Cardiac fibroblast (primary cell): ENCODE results near the gene LDB3.

Experiments used
- DNase-seq, 2 donors: peaks; one replicate each; pipeline versions ENCODE4 v3.0.0 to v3.0.0-alpha.2; 2010; ENCODE audit warnings: low read depth in 2 of 2
- H3K4me3 ChIP-seq, 2 donors: replicated peaks in 1 of 2; 1 replicate in 1 of 2; 2 replicates in 1 of 2; pipeline ENCODE4 v1.5.1; 2011; ENCODE audit warnings: low read depth in 2 of 2, low read length in 2 of 2, mild to moderate bottlenecking in 2 of 2, moderate library complexity in 1 of 2
- TF ChIP-seq, protein P1 (sequence below): IDR thresholded peaks from one replicate; pipeline ENCODE4 v1.5.1; 2011; ENCODE audit warnings: low read depth, mild to moderate bottlenecking, low read length, inconsistent platforms

LDB3 gene

DNA sequence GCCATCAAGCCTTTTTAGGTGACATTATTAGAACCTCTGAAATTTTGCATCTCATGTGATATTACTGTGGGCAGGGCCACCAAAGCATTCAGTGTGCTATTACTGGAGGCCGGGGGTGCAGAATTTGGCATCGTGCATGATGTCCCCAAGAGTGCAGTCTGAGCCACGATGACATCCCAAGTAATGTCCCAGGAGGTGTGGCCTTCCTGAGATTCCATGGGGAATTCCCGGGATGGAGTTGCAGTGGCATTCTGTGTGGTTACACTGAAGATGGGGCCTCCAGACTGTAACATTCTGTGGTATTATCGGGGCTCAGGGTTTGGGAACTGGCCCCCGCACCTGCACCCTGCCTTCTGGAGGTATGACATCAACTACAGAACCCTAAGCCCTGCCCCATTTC is 9.1 kb downstream of the LDB3 start:
- TF ChIP-seq, protein P1, sequence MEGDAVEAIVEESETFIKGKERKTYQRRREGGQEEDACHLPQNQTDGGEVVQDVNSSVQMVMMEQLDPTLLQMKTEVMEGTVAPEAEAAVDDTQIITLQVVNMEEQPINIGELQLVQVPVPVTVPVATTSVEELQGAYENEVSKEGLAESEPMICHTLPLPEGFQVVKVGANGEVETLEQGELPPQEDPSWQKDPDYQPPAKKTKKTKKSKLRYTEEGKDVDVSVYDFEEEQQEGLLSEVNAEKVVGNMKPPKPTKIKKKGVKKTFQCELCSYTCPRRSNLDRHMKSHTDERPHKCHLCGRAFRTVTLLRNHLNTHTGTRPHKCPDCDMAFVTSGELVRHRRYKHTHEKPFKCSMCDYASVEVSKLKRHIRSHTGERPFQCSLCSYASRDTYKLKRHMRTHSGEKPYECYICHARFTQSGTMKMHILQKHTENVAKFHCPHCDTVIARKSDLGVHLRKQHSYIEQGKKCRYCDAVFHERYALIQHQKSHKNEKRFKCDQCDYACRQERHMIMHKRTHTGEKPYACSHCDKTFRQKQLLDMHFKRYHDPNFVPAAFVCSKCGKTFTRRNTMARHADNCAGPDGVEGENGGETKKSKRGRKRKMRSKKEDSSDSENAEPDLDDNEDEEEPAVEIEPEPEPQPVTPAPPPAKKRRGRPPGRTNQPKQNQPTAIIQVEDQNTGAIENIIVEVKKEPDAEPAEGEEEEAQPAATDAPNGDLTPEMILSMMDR, result no peak
- DNase-seq, result no peak
- H3K4me3 ChIP-seq, result no peak overlapping the region

DNA sequence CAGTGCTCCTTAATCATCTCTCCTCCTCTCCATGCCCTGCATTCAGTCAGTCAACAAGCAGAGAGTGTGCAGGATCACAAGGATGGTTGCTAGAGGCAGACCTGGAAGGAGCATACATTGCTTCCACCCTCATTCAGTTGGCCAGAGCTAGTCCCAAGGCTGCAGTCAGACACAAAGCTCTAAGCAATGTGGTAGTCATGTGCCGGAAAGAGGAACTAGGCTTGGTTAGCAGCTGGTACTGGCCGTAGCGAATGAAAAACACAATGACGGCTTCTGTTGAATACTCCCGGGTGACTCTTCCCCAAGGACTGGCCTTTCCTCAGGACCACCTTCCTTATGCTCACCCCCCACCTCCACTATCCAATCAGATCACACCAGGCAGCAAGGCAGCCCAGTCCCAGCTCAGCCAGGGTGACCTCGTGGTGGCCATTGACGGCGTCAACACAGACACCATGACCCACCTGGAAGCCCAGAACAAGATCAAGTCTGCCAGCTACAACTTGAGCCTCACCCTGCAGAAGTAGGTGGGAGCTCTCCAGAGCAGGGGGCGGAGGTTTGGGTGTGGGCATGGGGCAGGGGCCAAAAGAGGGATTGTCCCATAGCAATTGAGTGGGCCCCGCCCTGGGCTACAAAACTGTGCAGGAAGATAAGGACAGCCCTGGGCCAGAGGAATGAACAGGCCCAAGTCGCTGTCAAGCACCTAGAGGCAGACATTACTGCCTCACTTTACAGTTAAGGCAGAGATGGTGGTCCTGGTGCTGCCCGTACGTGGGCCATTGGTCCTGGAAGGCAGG is 10.9 kb downstream of the LDB3 start:
- no peak for DNase-seq
- H3K4me3 ChIP-seq, result no peak overlapping the region
- TF ChIP-seq, protein P1, result no peak

DNA sequence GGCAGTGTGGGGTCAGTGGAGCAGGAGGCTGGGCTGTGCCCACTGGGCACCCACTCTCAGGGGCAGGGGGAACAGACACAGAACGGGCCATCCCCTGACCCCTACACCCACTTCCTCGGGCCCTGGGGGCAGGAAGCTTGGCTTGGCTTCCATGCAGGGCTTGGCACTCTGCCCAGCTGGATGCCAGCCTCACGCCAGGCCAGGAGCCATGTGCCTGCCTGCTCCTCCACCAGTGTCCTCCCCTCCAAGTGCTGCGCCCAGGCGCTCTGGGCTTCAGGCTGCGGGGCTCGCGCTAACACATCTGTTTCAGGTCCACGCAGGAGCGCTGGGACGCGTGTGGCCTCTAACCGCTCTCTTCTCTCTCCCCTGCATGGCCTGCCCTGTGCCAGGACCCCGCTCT is 12.7 kb downstream of the LDB3 start:
- no peak overlapping the region for H3K4me3 ChIP-seq
- no peak for DNase-seq
- TF ChIP-seq, protein P1, result no peak

DNA sequence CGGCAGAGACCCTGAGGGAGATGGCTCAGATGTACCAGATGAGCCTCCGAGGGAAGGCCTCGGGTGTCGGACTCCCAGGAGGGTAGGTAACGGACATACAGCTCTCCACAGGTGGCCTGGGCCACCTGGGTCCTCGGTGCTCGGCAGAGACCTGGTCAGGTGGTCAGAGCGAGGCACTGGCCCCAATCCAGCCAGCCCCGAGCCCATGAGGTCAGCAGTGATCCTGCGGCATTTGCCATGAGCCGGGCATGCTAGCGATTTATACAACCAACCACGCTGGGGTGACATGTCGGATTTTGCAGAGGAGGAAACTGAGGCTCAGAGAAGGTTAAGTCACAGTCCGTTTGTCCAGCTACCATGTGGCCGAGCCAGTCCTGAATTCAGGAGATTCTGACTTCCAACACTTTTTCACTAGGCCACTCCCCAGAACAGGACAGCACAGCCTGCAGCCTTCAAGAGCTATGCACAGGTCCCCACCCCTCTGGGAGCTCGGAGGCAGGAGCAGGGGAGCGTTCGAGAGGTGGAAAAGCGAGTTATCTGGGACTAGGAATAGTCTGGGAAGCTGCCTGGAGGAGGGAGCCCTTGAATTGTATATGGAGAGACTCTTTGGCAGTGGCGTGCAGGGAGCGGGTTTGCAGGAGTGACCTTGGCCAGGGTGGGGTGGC is 13.5 kb downstream of the LDB3 start:
- TF ChIP-seq, protein P1, result no peak
- no peak for DNase-seq
- no peak overlapping the region for H3K4me3 ChIP-seq

DNA sequence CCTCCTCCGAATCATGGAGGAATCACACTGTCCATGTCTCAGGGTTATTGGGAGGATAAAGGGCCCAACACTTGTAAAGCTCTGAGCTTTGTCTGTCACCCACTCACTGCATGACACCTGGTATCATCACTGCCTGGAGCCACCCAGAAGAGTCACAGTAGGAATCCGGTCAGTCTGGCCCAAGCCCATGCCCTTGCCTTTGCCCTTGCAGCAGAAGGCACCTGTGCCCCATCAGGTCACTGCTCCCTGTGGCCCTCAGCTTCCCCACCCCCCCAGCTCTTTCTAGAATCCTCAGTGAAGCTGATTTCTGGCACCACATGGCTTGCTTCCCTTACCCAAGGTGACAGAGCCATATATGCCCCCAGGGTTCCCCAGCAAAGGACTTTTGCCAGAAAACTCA is 14.4 kb downstream of the LDB3 start:
- TF ChIP-seq, protein P1, result no peak
- no peak overlapping the region for H3K4me3 ChIP-seq
- DNase-seq, result no peak

DNA sequence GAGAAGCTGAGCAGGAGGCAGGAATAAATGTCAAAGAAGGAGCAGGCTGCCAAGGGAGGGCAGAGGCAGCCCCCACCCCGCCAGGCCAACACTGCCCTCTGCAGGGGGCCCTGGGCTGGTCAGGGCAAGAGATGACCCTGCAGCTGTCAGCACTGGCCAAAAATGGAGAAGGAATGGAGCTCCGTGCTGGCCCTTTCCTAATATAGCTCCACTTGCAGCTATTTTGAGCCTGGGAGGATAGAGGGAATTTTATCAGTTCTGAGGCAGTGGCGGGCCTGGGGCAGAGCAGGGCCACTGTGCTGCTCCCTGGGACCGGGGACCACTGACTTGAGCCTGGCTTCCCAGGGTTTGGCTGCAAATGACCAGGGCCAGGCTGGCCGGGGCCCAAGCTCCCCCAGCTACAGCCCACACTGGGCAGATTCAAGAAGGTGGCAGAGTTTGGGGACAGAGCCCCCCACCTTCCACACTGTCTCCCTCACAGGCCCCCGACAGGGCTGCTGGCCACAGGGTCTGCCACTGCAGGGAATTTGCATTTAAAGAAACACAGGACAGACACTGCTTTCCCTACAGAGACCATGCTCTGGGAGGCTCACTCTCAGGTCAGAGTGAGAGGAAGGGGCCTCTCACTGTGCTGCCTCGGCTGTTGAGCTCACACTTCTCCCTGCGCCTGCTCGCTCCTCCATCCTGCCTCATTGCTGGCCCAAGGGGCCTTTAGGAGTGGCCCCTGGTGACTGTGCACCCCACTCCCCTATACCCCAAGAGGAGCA is 16.2 kb downstream of the LDB3 start:
- TF ChIP-seq, protein P1, result peak; percentile 41
- H3K4me3 ChIP-seq, result no peak overlapping the region
- DNase-seq, result peak in 1 of 2 donors; percentile 50
